ENCODE results near the gene ITGB3. TPM values are rescaled to one million over a fixed set of nuclear protein-coding genes. Genes with fewer than 3 reads are reported as not detected.

Gene ITGB3
- total and polyA plus RNA-seq, 10 of the 15 experiments (the other 5 are each of a cell fraction or from before 2014, with no cell fraction given), result 0.69 to 22.8 (median 13.6) TPM

GRCh38 chr17:47257651-47258339, 4.2 kb downstream of the ITGB3 start (continued):
- TF ChIP-seq, protein P1, sequence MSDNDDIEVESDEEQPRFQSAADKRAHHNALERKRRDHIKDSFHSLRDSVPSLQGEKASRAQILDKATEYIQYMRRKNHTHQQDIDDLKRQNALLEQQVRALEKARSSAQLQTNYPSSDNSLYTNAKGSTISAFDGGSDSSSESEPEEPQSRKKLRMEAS (IDR thresholded peaks at IDR 0.05; ENCODE audit: low read depth, low read length), result no peak
- TF ChIP-seq SKIL (IDR thresholded peaks at IDR 0.05; ENCODE audit: low read depth, poor library complexity, severe bottlenecking), result no peak
- no peak for TF ChIP-seq FOS (IDR thresholded peaks at IDR 0.05; ENCODE audit: borderline replicate concordance, extremely low read depth, insufficient read length)
- TF ChIP-seq BCL3 (IDR thresholded peaks at IDR 0.05; ENCODE audit: borderline replicate concordance, insufficient read depth, low read depth, low read length, poor library complexity, severe bottlenecking), result no peak
- TF ChIP-seq, protein P2, sequence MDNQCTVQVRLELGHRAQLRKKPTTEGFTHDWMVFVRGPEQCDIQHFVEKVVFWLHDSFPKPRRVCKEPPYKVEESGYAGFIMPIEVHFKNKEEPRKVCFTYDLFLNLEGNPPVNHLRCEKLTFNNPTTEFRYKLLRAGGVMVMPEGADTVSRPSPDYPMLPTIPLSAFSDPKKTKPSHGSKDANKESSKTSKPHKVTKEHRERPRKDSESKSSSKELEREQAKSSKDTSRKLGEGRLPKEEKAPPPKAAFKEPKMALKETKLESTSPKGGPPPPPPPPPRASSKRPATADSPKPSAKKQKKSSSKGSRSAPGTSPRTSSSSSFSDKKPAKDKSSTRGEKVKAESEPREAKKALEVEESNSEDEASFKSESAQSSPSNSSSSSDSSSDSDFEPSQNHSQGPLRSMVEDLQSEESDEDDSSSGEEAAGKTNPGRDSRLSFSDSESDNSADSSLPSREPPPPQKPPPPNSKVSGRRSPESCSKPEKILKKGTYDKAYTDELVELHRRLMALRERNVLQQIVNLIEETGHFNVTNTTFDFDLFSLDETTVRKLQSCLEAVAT (IDR thresholded peaks at IDR 0.05), result no peak
- no peak for TF ChIP-seq ZNF207 (IDR thresholded peaks at IDR 0.05; ENCODE audit: borderline replicate concordance)
- TF ChIP-seq TCF12 (IDR thresholded peaks at IDR 0.05; ENCODE audit: low read depth, low read length), result no peak
- no peak for TF ChIP-seq E2F8 (IDR thresholded peaks at IDR 0.05; ENCODE audit: low read depth, partially characterized antibody)
- no peak for TF ChIP-seq SPI1 (IDR thresholded peaks at IDR 0.05; ENCODE audit: borderline replicate concordance, insufficient read depth, low read depth, low read length)
- TF ChIP-seq POLR2AphosphoS2 (IDR thresholded peaks at IDR 0.05; ENCODE audit: low read depth, low read length), result no peak
- no peak for TF ChIP-seq CEBPB (IDR thresholded peaks at IDR 0.05; ENCODE audit: borderline replicate concordance in 1 of 2, low read depth in 2 of 2, low read length in 2 of 2)
- peak; percentile 80 for TF ChIP-seq JUNB (IDR thresholded peaks at IDR 0.05)
- TF ChIP-seq NR2C2 (IDR thresholded peaks at IDR 0.05; ENCODE audit: borderline replicate concordance, control insufficient read depth, insufficient read length, low read depth), result no peak
- TF ChIP-seq, protein P3, sequence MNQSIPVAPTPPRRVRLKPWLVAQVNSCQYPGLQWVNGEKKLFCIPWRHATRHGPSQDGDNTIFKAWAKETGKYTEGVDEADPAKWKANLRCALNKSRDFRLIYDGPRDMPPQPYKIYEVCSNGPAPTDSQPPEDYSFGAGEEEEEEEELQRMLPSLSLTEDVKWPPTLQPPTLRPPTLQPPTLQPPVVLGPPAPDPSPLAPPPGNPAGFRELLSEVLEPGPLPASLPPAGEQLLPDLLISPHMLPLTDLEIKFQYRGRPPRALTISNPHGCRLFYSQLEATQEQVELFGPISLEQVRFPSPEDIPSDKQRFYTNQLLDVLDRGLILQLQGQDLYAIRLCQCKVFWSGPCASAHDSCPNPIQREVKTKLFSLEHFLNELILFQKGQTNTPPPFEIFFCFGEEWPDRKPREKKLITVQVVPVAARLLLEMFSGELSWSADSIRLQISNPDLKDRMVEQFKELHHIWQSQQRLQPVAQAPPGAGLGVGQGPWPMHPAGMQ (IDR thresholded peaks at IDR 0.05; ENCODE audit: borderline replicate concordance), result no peak
